HEK293 (cell line): ENCODE data around the gene CHCHD1.

ENCODE experiments used
- AEBP2 ChIP-seq: fragments of 450-650 bp; formaldehyde crosslinking; IDR thresholded peaks from 2 replicates; pipeline ENCODE4 v1.5.1; 2016; ENCODE audit warnings: missing biosample characterization, missing genetic modification characterization, borderline replicate concordance
- BCL11B ChIP-seq: fragments of 450-650 bp; formaldehyde crosslinking; IDR thresholded peaks from 2 replicates; pipeline ENCODE4 v1.5.1; 2016; ENCODE audit warnings: low read depth, missing biosample characterization, missing genetic modification characterization
- OSR2 ChIP-seq: fragments of 450-650 bp; formaldehyde crosslinking; IDR thresholded peaks from 2 replicates; pipeline ENCODE4 v1.5.1; 2016; ENCODE audit warnings: missing biosample characterization, missing genetic modification characterization
- PRDM10 ChIP-seq: fragments of 450-650 bp; formaldehyde crosslinking; IDR thresholded peaks from 2 replicates; pipeline ENCODE4 v1.5.1; 2016; ENCODE audit warnings: missing biosample characterization, missing genetic modification characterization
- TRIM28 ChIP-seq: IDR thresholded peaks from 2 replicates; pipeline ENCODE4 v1.6.1; 2011; ENCODE audit warnings: low read length, control low read depth, borderline replicate concordance
- ZBTB10 ChIP-seq: fragments of 450-650 bp; formaldehyde crosslinking; IDR thresholded peaks from 2 replicates; pipeline ENCODE4 v1.5.1; 2016; ENCODE audit warnings: missing biosample characterization, missing genetic modification characterization
- ZBTB20 ChIP-seq: fragments of 450-650 bp; formaldehyde crosslinking; IDR thresholded peaks from 2 replicates; pipeline ENCODE4 v1.5.1; 2016; ENCODE audit warnings: missing biosample characterization, missing genetic modification characterization
- ZBTB48 ChIP-seq: fragments of 450-650 bp; formaldehyde crosslinking; IDR thresholded peaks from 2 replicates; pipeline ENCODE4 v1.5.1; 2016; ENCODE audit warnings: missing biosample characterization, missing genetic modification characterization
- ZBTB7A ChIP-seq: fragments of 450-650 bp; formaldehyde crosslinking; IDR thresholded peaks from 2 replicates; pipeline ENCODE4 v1.5.1; 2016; ENCODE audit warnings: low read depth, missing biosample characterization, missing genetic modification characterization
- ZFP69B ChIP-seq: fragments of 450-650 bp; formaldehyde crosslinking; IDR thresholded peaks from 2 replicates; pipeline ENCODE4 v1.5.1; 2016; ENCODE audit warnings: missing biosample characterization, missing genetic modification characterization
- ZIC2 ChIP-seq: fragments of 450-650 bp; formaldehyde crosslinking; IDR thresholded peaks from 2 replicates; pipeline ENCODE4 v1.5.1; 2016; ENCODE audit warnings: missing biosample characterization, missing genetic modification characterization
- ZNF112 ChIP-seq: fragments of 450-650 bp; formaldehyde crosslinking; IDR thresholded peaks from 2 replicates; pipeline ENCODE4 v1.5.0; 2017; ENCODE audit warnings: missing biosample characterization, missing genetic modification characterization
- ZNF146 ChIP-seq: fragments of 450-650 bp; formaldehyde crosslinking; IDR thresholded peaks from 2 replicates; pipeline ENCODE4 v1.5.1; 2016; ENCODE audit warnings: missing biosample characterization, missing genetic modification characterization
- ZNF16 ChIP-seq: fragments of 450-650 bp; formaldehyde crosslinking; IDR thresholded peaks from 2 replicates; pipeline ENCODE4 v1.5.1; 2016; ENCODE audit warnings: low read depth, missing biosample characterization, missing genetic modification characterization
- ZNF169 ChIP-seq: fragments of 450-650 bp; formaldehyde crosslinking; IDR thresholded peaks from 2 replicates; pipeline ENCODE4 v1.5.1; 2016; ENCODE audit warnings: missing biosample characterization, missing genetic modification characterization
- ZNF174 ChIP-seq: fragments of 450-650 bp; formaldehyde crosslinking; IDR thresholded peaks from 2 replicates; pipeline ENCODE4 v1.5.0; 2017; ENCODE audit warnings: missing biosample characterization, mild to moderate bottlenecking, missing genetic modification characterization
- ZNF18 ChIP-seq: fragments of 450-650 bp; formaldehyde crosslinking; IDR thresholded peaks from 2 replicates; pipeline ENCODE4 v1.5.1; 2016; ENCODE audit warnings: missing biosample characterization, missing genetic modification characterization
- ZNF23 ChIP-seq: fragments of 450-650 bp; formaldehyde crosslinking; IDR thresholded peaks from 2 replicates; pipeline ENCODE4 v1.5.1; 2016; ENCODE audit warnings: missing biosample characterization, missing genetic modification characterization, borderline replicate concordance
- ZNF24 ChIP-seq: fragments of 450-650 bp; formaldehyde crosslinking; IDR thresholded peaks from 2 replicates; pipeline ENCODE4 v1.5.1; 2016; ENCODE audit warnings: missing biosample characterization, missing genetic modification characterization
- ZNF266 ChIP-seq: fragments of 450-650 bp; formaldehyde crosslinking; IDR thresholded peaks from 2 replicates; pipeline ENCODE4 v1.5.1; 2016; ENCODE audit warnings: missing biosample characterization, missing genetic modification characterization, low read depth
- ZNF398 ChIP-seq: fragments of 450-650 bp; formaldehyde crosslinking; IDR thresholded peaks from 2 replicates; pipeline ENCODE4 v1.5.1; 2017; ENCODE audit warnings: missing biosample characterization, missing genetic modification characterization
- ZNF510 ChIP-seq: fragments of 450-650 bp; formaldehyde crosslinking; IDR thresholded peaks from 2 replicates; pipeline ENCODE4 v1.5.1; 2018; ENCODE audit warnings: mild to moderate bottlenecking, missing genetic modification characterization, missing biosample characterization; ENCODE audit not compliant: insufficient replicate concordance
- ZNF514 ChIP-seq: fragments of 450-650 bp; formaldehyde crosslinking; IDR thresholded peaks from 2 replicates; pipeline ENCODE4 v1.5.1; 2016; ENCODE audit warnings: missing biosample characterization, missing genetic modification characterization
- ZNF549 ChIP-seq: fragments of 450-650 bp; IDR thresholded peaks from 2 replicates; pipeline ENCODE4 v1.5.1; 2018; ENCODE audit warnings: missing biosample characterization, missing genetic modification characterization, mild to moderate bottlenecking, inconsistent platforms, moderate library complexity
- ZNF596 ChIP-seq: fragments of 450-650 bp; IDR thresholded peaks from 2 replicates; pipeline ENCODE4 v1.5.0; 2018; ENCODE audit warnings: missing biosample characterization, mild to moderate bottlenecking, missing genetic modification characterization, moderate library complexity
- ZNF623 ChIP-seq: fragments of 450-650 bp; formaldehyde crosslinking; IDR thresholded peaks from 2 replicates; pipeline ENCODE4 v1.5.1; 2016; ENCODE audit warnings: missing biosample characterization, missing genetic modification characterization
- ZNF624 ChIP-seq: fragments of 450-650 bp; formaldehyde crosslinking; IDR thresholded peaks from 2 replicates; pipeline ENCODE4 v1.5.1; 2017; ENCODE audit warnings: missing biosample characterization, missing genetic modification characterization
- ZNF701 ChIP-seq: fragments of 450-650 bp; formaldehyde crosslinking; IDR thresholded peaks from 2 replicates; pipeline ENCODE4 v1.5.1; 2016; ENCODE audit warnings: missing biosample characterization, missing genetic modification characterization
- ZNF768 ChIP-seq: fragments of 450-650 bp; formaldehyde crosslinking; IDR thresholded peaks from 2 replicates; pipeline ENCODE4 v1.5.1; 2018; ENCODE audit warnings: missing biosample characterization, mild to moderate bottlenecking, missing genetic modification characterization

Gene CHCHD1

GRCh38 chr10:73781879-73782748 lies at the start of gene CHCHD1 (continued):
- TF ChIP-seq ZNF398 (tag by site-specific recombination) = no peak
- TF ChIP-seq ZIC2 (tag by site-specific recombination) = no peak
- TF ChIP-seq ZNF16 (tag by site-specific recombination) = no peak
- TF ChIP-seq ZNF23 (tag by site-specific recombination) = no peak
- TF ChIP-seq ZNF146 (tag by site-specific recombination) = no peak
- TF ChIP-seq ZNF623 (tag by site-specific recombination) = no peak
- TF ChIP-seq TRIM28 = no peak
- no peak for TF ChIP-seq ZNF18
- TF ChIP-seq AEBP2 (tag by site-specific recombination) = no peak
- TF ChIP-seq BCL11B (tag by site-specific recombination) = peak; percentile 66; the same call in 1 of the 2 replicates
- TF ChIP-seq ZBTB20 (tag by site-specific recombination) = peak; percentile 94
- no peak for TF ChIP-seq ZNF174 (tag by site-specific recombination)
- TF ChIP-seq ZNF24 (tag by site-specific recombination) = peak; percentile 74
- TF ChIP-seq ZNF768 = no peak
- TF ChIP-seq ZNF112 (tag by site-specific recombination) = no peak
- no peak for TF ChIP-seq ZNF596 (tag by site-specific recombination)
- TF ChIP-seq ZBTB48 (tag by site-specific recombination) = no peak
- TF ChIP-seq ZNF266 (tag by site-specific recombination) = no peak
- TF ChIP-seq ZNF514 = no peak
- TF ChIP-seq ZBTB10 (tag by site-specific recombination) = no peak
- TF ChIP-seq ZNF510 (tag by site-specific recombination) = no peak
- peak; percentile 95 for TF ChIP-seq PRDM10 (tag by site-specific recombination)
- no peak for TF ChIP-seq ZNF701 (tag by site-specific recombination)
- no peak for TF ChIP-seq ZFP69B (tag by site-specific recombination)
- TF ChIP-seq ZNF169 (tag by site-specific recombination) = no peak
- TF ChIP-seq ZBTB7A = 0 out of 2 replicates have a peak, but pooled peaks have one; percentile 43
- 0 out of 2 replicates have a peak, but pooled peaks have one; percentile 20 for TF ChIP-seq OSR2 (tag by site-specific recombination)
- no peak for TF ChIP-seq ZNF624
- TF ChIP-seq ZNF549 (tag by site-specific recombination) = no peak
